IPS-11a (cell line): Measurements from ENCODE around the gene CCDC178.
"Not testable (repeated sequence)": the region's sequence is repeated elsewhere in the genome, so short reads cannot be mapped to it uniquely, and the experiment has no call there.

ENCODE experiments used
- H3K4me3 ChIP-seq: one replicate; pipeline ENCODE4 v1.5.1; 2013; ENCODE audit warnings: low read depth, low read length, control low read depth

Gene CCDC178

GRCh38 chr18:33022370-33022769 is 418.2 kb downstream of the CCDC178 start:
- no peak overlapping the region for H3K4me3 ChIP-seq

DNA sequence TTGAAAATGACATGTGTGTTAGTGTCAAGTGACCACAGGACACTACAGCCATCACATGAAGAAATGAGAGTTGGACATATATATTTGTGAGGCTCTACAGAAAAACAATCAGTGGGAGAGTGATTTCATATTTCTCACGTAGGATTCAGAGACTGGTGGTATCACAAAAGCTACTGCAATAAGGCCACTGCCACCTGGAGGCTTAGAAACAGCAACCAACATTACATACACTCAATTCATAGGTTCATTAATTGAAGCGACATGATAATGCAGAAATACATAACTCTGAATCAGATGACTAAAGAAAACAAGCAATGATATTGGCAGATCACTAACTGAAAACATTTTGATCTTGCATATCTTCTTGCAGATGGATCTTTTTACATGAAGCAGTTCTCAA is 419.6 kb downstream of the CCDC178 start:
- H3K4me3 ChIP-seq = no peak overlapping the region

DNA sequence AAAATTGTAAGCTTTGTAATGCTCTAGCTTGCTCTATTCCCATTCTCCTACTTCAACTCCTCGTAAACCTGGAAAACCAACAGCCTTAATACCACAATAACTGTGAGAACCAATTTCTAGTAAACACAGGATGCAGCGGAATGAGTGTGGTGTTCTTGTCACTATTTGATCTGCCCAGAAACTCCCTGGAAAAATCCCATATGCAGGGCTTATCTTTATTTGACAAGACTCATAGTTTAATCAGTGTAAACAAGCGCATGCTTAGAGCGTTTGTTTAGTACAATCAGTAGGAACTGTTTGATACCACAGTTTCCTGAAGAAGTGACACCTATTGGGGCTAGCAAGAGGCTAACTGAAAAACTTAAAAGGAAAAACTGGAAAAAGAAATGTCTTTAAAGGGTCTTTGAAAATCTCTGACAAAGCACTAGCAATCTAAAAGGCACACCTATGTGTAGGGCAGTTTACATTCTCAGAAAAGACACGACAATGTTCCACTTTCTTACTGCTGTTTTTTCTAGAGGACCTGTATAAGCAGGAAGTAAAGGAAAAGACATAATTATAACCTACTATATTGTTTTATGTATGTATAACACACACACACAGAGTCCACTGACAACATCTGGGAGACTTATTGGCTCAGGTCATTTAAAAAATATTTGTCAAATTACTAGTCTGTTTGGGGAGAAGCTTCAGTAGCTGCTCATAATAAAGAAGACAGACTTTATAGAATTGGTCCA is 426.3 kb downstream of the CCDC178 start:
- no peak overlapping the region for H3K4me3 ChIP-seq

DNA sequence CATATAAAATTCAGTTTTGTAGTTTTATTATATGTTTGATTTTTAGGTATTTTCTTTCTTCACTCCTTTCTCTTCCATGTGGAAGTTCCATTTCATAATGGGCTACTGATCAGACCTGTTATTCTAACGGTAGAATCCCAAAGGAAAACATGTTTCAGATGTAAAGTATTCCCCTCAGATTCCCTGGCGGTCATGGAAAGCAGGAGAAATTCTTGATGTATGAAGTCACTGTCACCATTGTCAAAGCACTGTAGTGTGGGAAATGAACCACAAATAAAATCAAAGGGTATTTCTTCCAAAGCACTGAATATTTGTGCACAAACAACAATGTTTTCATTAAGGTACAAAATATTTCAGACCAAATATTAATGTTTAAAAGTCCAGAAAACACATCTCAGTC is 430.4 kb downstream of the CCDC178 start:
- H3K4me3 ChIP-seq = no peak overlapping the region

- H3K4me3 ChIP-seq = no peak overlapping the region
Measured at GRCh38 chr18:32998921-32999320, 441.6 kb downstream of the CCDC178 start.

DNA sequence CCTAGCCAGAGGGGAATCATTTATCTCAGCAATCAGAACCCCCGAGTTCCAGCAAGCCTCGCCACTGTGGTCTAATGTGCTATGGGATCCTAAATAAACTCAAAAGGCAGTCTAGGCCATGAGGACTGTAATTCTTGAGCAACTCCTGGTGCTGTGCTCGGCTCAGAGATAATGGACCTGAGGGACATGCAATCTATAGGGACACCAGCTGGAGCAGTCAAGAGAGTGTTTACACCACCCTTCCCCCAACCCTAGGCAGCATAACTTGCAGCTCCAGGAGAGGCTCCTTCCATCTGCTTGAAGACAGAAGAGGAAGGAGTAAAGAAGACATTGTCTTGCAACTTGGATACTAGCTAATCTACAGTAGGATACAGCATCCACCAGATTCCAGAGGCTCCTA is 442.2 kb downstream of the CCDC178 start:
- H3K4me3 ChIP-seq = no peak overlapping the region

- no peak overlapping the region for H3K4me3 ChIP-seq
Measured at GRCh38 chr18:32983721-32984120, 456.8 kb downstream of the CCDC178 start.

DNA sequence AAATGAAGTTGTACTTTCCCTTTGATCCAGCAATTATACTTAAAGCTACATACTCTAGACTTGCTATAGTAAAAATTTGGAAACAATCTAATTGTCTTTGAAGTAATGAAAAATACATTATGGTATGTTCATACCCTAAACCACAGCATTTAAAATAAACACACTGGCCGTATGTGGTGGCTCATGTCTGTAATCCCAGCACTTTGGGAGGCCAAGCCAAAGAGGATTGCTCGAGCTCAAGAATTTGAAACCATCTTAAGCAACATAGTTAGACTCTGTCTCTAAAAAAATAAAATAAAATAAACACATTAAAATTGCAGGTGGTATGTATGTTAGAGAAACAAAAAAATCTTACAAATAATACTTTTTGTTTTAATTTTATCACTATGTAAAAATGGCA is 459.6 kb downstream of the CCDC178 start:
- H3K4me3 ChIP-seq = no peak overlapping the region

- H3K4me3 ChIP-seq = no peak overlapping the region
Measured at GRCh38 chr18:32975501-32975900, 465.0 kb downstream of the CCDC178 start.

DNA sequence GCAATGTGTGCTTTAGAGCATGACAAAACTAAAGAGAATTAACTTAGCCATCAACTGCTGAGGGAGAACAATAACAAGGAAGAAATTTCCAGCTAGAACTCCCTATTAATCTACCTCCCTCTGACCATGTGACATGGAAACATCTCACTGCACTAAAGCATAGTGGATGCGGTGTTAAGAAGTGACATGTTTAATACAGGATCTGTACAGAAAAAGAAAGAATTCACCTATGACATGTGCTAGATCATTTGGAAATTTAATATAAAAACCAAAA is 465.4 kb downstream of the CCDC178 start:
- H3K4me3 ChIP-seq = no peak overlapping the region

DNA sequence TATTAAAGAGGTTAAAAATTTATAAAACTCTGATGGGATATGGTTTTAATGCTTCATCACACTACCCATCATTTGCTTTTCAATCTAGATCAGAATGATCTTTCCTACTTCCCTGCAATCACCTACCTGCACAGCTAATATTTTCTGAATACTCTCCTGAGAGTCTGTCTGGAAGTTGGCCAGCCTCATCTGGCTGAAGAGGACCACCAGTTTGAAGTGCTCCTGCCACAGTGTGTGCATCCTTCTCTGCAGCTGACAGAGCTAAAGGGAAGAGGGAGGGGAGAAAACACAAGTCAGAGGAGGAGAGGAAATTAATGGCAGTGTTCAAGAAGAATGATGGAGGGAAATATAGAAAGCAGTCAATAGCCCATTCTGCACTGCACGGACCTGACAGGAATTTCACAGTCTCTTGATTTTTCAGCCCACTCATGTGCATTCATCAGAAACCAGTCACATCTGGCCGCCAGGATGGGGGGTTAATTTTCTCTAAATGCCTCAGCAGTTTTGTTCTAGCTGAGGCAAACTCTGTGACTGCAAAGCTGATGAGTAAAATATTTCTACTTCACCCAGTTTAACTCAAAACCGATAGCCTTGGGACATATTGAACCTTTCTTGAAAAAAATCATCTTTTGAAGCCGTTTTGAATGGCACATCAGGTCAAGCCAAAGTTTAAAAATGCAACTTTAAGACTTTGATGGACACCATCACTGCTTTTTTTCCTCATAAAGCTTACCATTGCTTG is 465.9 kb downstream of the CCDC178 start:
- H3K4me3 ChIP-seq = no peak overlapping the region

- no peak overlapping the region for H3K4me3 ChIP-seq
Measured at GRCh38 chr18:32968248-32968647, 472.3 kb downstream of the CCDC178 start.

DNA sequence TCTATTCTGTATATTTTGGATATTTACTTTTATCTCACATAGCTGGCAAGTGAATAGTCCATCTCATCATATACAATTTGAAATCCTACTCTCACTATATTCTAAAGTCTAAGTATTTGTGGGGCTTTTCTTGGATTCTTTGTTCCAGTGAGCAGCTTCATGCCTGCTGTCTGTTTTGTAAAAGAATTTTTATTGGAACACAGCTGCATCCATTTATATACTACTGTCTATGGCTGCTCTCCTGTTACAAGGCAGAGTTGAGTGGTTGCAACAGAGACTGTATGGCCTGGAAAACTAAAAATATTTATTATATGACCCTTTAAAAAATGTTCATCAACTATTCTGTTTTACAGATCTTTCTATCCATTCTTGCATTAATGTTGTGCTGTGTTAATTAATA is 474.4 kb downstream of the CCDC178 start:
- no peak overlapping the region for H3K4me3 ChIP-seq

DNA sequence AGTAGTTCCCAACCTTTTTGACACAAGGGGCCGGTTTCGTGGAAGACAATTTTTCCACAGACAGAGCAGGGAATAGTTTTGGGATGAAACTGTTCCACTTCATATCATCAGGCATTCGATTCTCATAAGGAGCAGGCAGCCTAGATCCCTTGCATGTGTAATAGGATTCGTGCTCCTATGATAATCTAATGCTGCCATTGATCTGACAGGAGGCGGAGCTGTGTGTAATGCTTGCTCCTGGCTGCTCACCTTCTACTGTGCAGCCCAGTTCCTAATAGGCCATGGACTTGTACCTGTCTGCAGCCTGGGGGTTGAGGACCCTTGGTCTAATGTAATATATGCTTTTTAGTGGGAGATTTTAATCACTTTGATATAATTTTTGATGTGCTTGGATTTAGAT is 479.0 kb downstream of the CCDC178 start:
- H3K4me3 ChIP-seq = no peak overlapping the region

DNA sequence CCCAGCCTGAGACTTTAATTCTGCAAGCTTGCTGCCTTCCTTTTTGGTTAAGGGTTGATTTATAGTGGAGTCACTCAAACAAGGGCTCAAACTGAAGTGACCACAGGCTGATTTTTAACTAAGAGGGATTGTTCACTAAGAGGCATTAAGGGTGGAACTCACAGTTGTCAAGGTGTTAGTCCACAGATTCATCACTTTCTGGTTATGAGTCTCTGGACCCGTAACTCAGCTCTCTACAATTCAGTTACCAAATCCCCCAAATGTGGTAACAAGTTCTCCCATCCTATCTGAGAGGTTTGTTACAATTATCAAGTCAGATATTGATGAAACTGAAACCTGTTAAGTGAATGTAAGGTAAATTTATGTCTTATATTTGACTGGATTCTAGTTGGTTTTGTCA is 481.8 kb downstream of the CCDC178 start:
- no peak overlapping the region for H3K4me3 ChIP-seq

DNA sequence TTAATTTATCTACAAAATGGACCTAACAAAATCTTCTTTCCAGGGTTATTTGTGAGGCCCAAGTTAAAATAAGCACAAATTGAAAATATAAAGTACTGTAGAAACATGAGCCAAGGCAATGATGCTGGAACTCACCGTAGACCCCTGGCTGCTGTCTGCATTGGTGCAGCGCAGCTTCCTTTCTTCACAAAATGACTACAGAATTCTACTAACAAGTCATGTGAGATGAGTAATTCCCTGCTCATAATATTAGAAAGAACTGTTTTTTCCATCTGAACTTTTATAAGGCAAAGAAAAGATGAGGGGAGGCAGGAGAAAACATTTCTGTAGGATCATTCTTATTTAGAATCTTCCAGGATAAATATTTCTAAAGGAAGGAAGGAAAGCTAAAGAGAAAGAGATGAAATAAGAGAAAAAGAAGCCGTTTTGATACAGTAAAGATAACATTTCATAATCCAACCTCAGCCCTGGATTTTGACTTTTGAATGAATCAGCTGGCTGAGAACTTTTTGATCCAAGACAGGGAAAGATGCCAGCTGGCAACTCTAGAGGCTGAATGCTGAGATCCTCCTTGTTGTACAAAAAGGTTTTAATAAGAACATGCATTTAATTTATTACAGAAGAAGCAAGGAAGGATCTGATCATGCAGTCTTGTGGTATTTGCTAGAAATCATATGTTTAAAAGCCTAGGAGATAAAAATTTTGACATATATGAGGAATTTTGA is 483.8 kb downstream of the CCDC178 start:
- no peak overlapping the region for H3K4me3 ChIP-seq

DNA sequence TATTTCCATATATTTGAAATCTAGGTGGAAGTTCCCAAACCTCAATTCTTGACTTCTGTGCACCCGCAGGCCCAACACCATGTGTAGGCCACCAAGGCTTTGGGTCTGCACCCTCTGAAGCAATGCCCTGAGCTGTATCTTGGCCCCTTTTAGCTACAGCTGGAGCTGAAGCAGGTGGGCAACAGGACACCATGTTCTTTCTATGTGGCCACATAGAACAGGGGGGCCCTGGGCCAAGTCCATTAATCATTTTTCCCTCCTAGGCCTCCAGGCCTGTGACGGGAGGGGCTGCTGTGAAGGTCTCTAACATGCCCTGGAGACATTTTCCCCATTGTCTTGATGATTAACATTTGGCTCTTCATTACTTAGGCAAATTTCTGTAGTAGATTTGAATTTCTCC is 488.2 kb downstream of the CCDC178 start:
- not testable (repeated sequence) for H3K4me3 ChIP-seq

DNA sequence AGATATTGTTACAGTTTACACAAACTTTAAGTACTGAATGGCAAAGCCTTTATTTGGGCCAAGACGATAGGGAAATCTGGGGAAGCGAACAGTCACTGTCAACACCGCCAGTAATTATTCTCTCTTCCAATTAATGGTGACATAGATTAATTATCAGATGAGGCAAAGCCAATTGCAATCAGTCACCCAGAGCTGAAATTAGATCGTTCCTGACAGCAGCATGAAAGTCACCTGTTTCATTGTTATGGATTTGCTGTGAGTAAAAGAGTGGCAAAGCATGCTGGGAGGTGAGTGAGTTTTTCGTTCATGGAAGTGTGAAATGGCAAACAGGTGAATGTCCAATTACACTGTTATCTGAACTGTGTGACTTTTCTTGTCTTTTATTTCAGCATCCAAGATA is 502.9 kb downstream of the CCDC178 start:
- no peak overlapping the region for H3K4me3 ChIP-seq

DNA sequence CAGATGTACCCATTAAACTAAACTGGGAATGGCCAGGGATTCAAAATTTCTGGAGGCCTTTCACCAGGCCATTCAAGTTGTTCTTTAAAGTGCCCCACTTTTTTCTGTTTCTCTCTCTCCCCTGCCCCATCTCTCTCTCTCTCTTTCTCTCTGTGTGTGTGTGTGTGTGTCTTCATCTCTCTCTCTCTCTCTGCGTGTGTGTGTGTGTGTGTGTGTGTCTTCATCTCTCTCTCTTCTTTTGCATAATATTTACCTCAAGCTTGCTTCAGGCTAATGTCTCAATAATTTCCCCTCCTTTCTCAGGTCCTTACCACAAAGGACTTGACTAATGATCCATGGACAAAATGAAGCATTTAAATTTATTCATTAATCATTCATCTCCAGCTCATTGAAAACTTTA is 503.5 kb downstream of the CCDC178 start:
- H3K4me3 ChIP-seq = no peak overlapping the region

DNA sequence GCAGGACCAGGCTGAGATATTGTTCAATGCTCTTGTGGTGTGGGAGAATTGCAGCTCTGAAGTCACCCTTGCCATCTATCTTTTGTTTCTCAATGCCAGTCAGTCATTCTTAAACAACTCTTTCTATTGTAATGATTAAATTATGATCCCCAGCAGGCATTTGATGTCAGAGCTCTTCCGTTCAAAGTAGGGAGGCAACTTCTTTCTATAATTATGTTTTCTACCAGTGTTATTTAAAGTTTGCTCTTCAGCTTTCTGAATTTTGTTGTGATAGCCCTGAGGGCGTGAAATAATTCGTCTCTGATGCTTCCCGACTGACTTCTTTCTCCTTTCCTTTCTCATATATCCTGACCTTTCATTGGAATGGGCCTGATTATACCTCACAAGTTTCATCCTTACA is 506.3 kb downstream of the CCDC178 start:
- H3K4me3 ChIP-seq = no peak overlapping the region

- no peak overlapping the region for H3K4me3 ChIP-seq
Measured at GRCh38 chr18:32930695-32931301, 509.7 kb downstream of the CCDC178 start.

GRCh38 chr18:32929213-32929612 is 511.3 kb downstream of the CCDC178 start:
- no peak overlapping the region for H3K4me3 ChIP-seq
